Sigmoid colon (tissue), 7 donors: Measurements from ENCODE around the gene IFI27L2. TPM values are rescaled to one million over a fixed set of nuclear protein-coding genes. Genes with fewer than 3 reads are reported as not detected.

ENCODE experiments used
- DNase-seq: peaks from one replicate; pipeline ENCODE4 v3.0.0-alpha.2; 2019
- H3K27ac ChIP-seq, 4 donors: fragments of 200-600 bp; sonication (generic); one replicate each; pipeline ENCODE4 v1.5.1; 2016 to 2019; ENCODE audit warnings: mild to moderate bottlenecking in 1 of 4
- H3K27me3 ChIP-seq, 3 donors: fragments of 200-600 bp; sonication (generic); one replicate each; pipeline ENCODE4 v1.5.1; 2019; ENCODE audit warnings: mild to moderate bottlenecking in 1 of 3
- H3K36me3 ChIP-seq, 4 donors: fragments of 200-600 bp; sonication (generic); one replicate each; pipeline ENCODE4 v1.5.1; 2016 to 2019
- H3K4me1 ChIP-seq, 4 donors: fragments of 200-600 bp; sonication (generic); one replicate each; pipeline ENCODE4 v1.5.1; 2017 to 2019
- H3K4me3 ChIP-seq, 4 donors: fragments of 200-600 bp; sonication (generic); one replicate each; pipeline ENCODE4 v1.5.1; 2017 to 2019; ENCODE audit warnings: mild to moderate bottlenecking in 2 of 4, moderate library complexity in 1 of 4
- H3K9me3 ChIP-seq, 4 donors: fragments of 200-600 bp in 3 of 4; sonication (generic) in 3 of 4; one replicate each; pipeline versions ENCODE4 v1.5.1 to v1.6.1; 2013 to 2019
- EP300 ChIP-seq, 4 donors: sonication (generic); formaldehyde crosslinking; IDR thresholded peaks; one replicate each; pipeline ENCODE4 v1.6.1; 2017; ENCODE audit warnings: antibody characterized with exemption in 4 of 4
- POLR2A ChIP-seq, 2 donors: fragments of 450-650 bp; IDR thresholded peaks; one replicate each; pipeline ENCODE4 v1.6.1; 2016; ENCODE audit warnings: antibody characterized with exemption in 2 of 2, mild to moderate bottlenecking in 2 of 2, moderate library complexity in 2 of 2
- POLR2AphosphoS5 ChIP-seq, 4 donors: sonication (generic); formaldehyde crosslinking; IDR thresholded peaks; one replicate each; pipeline ENCODE4 v1.6.1; 2017; ENCODE audit warnings: antibody characterized with exemption in 4 of 4
- WGBS, 2 donors: extraction: QIAGEN DNeasy Blood & Tissue Kit; methylation state at CpG; one replicate each; pipeline ENCODE4 v1.1.7; 2013; 5-methylcytosine and 5-hydroxymethylcytosine counted together
- intact Hi-C: fragments of 100-400 bp; cut with DNase I; formaldehyde crosslinking; loops from one replicate; pipeline ENCODE4 v1.15.1; 2023
- polyA plus RNA-seq, 3 donors: library from polyadenylated mRNA; stranded (reverse); fragments of 200-250 nt; gene quantifications; one replicate each; pipeline ENCODE4 v1.2.3, GENCODE V29; 2013
- total RNA-seq, 4 donors: library from RNA; depleted of rRNA; stranded (reverse); fragments of >200 nt; gene quantifications; one replicate each; pipeline ENCODE4 v1.1.0, GENCODE V29; 2016
- TF ChIP-seq, protein P1 (sequence below), 4 experiments: fragments of 450-650 bp in 3 of 4; fragments of 200-600 bp in 1 of 4; IDR thresholded peaks; one replicate each; pipeline ENCODE4 v1.5.1; 2016 to 2019; ENCODE audit warnings: antibody characterized with exemption in 4 of 4, mild to moderate bottlenecking in 3 of 4, moderate library complexity in 2 of 4
- donor health status: healthy with polysubstance abuse.
- donor health status: Bipolar disorder and iron deficiency.
- donor health status: healthy.

The IFI27L2 gene
- total and polyA plus RNA-seq, 7 donors: 47.9 to 145 (median 84.7) TPM

DNA sequence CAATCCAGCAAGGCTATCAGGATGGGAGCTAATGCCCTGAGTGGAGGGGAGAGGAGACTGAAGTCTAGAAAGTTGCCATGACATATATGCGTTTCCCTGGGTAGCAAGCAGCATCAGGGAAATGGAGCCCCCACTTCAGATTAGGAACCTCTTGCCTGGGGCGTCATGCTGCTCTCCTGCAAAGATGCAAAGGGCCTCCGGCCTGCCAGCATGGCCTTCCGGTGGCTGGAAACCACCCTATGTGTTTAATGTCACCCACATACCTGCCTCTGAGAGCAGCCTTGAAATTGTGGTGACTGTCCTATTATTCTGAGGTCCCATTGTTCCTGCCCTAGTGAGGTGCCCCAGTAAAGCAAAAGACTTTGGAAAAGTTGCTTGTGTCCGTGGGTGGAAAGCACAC is 10.0 kb upstream of the IFI27L2 start:
- intact Hi-C loops: loop anchor here (5.0 kb wide), 1 partner anchor 197 kb away; no protein-coding TSS in a partner anchor
- WGBS, 2 donors: 90 to 91% methylated on average over 5 of the region's 5 CpGs
- DNase-seq: no peak
- no peak for TF ChIP-seq EP300 (IDR thresholded peaks at IDR 0.05)
- TF ChIP-seq POLR2AphosphoS5 (IDR thresholded peaks at IDR 0.05): no peak
- Histone ChIP-seq H3K9me3 (no peaks in the 10 kb centered on the region), H3K4me3 (no peak overlapping the region), H3K27me3 (no peaks in the 10 kb centered on the region), H3K4me1 (peaks cover 0 to 4% (median 0%) of the 10 kb centered on the region in 4 donors), H3K36me3 (no peaks in the 10 kb centered on the region), H3K27ac (no peak overlapping the region)

DNA sequence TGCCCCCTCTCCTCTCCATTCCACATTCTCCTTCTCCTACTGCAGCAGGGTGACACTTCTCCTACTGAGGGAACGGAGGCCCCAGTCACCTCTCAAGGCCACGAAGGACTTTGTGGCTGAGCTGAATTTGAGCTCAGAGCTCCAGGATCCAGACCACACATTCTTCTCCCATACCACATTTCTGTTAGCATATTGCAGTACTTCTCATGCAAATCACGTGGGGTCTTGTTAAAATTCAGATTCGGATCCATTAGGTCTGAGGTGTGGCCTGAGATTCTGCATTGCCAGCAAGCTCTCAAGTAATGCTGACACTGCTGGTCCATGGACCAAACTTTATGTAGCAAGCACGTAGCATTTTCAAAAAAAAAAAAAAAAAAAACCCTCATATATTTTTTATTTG is 9.6 kb upstream of the IFI27L2 start:
- WGBS, 2 donors: 80 to 84% methylated on average over 5 of the region's 5 CpGs
- H3K9me3 ChIP-seq: no peaks in the 10 kb centered on the region
- H3K36me3 ChIP-seq: no peaks in the 10 kb centered on the region

DNA sequence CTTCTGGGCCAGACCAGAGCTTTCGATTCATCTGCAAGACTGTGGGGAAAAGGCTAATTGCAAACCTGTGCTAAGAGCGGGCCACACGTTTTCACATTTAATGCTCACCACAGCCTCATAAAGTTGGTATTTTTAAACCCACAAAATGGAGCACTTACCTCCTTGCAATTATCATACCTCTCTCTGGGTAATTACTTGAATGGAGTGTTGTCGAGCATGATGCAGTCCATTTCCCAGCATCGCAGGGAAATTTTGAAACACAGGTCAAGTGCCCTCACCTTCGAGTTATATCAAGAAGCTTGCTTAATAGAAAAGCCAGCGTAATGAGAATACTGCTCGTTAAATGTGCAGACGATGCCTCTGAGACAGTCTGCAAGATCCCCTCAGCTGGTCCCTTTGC is 8.8 kb upstream of the IFI27L2 start:
- intact Hi-C loops: loop anchor here (5.0 kb wide), 1 partner anchor 196 kb away; no protein-coding TSS in a partner anchor
- Histone ChIP-seq H3K36me3 (no peaks in the 10 kb centered on the region), H3K4me3 (no peak overlapping the region), H3K9me3 (no peaks in the 10 kb centered on the region), H3K27me3 (no peaks in the 10 kb centered on the region), H3K27ac (no peak overlapping the region), H3K4me1 (peaks cover 0 to 4% (median 0%) of the 10 kb centered on the region in 4 donors)
- 87 to 90% methylated on average over 9 of the region's 9 CpGs for WGBS, 2 donors
- TF ChIP-seq POLR2A (IDR thresholded peaks at IDR 0.05) (no peak), POLR2AphosphoS5 (IDR thresholded peaks at IDR 0.05) (no peak), EP300 (IDR thresholded peaks at IDR 0.05) (no peak)
- TF ChIP-seq, protein P1, sequence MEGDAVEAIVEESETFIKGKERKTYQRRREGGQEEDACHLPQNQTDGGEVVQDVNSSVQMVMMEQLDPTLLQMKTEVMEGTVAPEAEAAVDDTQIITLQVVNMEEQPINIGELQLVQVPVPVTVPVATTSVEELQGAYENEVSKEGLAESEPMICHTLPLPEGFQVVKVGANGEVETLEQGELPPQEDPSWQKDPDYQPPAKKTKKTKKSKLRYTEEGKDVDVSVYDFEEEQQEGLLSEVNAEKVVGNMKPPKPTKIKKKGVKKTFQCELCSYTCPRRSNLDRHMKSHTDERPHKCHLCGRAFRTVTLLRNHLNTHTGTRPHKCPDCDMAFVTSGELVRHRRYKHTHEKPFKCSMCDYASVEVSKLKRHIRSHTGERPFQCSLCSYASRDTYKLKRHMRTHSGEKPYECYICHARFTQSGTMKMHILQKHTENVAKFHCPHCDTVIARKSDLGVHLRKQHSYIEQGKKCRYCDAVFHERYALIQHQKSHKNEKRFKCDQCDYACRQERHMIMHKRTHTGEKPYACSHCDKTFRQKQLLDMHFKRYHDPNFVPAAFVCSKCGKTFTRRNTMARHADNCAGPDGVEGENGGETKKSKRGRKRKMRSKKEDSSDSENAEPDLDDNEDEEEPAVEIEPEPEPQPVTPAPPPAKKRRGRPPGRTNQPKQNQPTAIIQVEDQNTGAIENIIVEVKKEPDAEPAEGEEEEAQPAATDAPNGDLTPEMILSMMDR (IDR thresholded peaks at IDR 0.05): no peak
- no peak for DNase-seq

More for the DNA sequence above, 9.6 kb upstream of the IFI27L2 start:
- no peak overlapping the region for H3K4me3 ChIP-seq
- no peak for DNase-seq
- peaks cover 0 to 4% (median 0%) of the 10 kb centered on the region in 4 donors for H3K4me1 ChIP-seq
- no peaks in the 10 kb centered on the region for H3K27me3 ChIP-seq
- intact Hi-C loops: loop anchor here (5.0 kb wide), 1 partner anchor 197 kb away; no protein-coding TSS in a partner anchor
- TF ChIP-seq EP300 (IDR thresholded peaks at IDR 0.05) (no peak), POLR2AphosphoS5 (IDR thresholded peaks at IDR 0.05) (no peak), POLR2A (IDR thresholded peaks at IDR 0.05) (no peak)
- TF ChIP-seq, protein P1 (IDR thresholded peaks at IDR 0.05): no peak
- H3K27ac ChIP-seq: no peak overlapping the region

DNA sequence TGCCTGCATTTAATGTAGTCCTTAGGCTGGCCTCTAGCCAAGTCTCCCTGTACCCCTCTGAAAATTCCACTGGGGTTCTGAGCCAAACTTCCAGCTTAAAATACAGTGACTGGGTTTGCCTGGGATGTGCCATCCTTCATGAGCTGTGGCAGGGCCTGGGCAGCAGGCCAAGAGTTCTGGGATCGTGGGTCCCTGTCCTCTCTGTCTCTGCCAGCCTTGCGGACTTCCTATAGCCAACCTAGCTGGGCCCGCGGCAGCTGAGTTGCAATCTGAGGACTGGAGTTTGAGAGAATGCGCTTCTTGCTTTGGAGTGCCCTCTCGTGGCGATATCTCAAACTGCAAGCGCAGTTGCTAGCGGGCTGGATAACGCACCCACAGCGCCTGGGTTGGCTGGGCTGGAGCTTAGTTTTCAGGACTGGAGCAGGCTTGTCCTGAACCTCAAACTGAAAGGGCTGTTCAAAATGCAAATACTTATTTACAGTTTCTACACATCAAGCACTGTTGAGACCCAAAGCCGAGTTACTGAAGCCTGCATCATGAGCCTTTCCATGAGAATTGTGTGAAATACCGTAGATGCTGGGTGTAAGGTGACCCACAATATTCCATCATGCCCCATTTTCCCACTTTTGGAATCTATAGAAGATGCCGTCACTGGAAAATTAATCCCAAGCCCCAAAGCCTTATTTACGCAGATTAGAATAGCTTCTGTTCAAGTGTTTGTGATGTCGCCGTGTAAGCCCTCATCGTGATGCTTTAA is 7.3 kb upstream of the IFI27L2 start:
- H3K27me3 ChIP-seq: no peaks in the 10 kb centered on the region
- H3K4me1 ChIP-seq: peaks cover 0 to 4% (median 0%) of the 10 kb centered on the region in 4 donors
- no peaks in the 10 kb centered on the region for H3K36me3 ChIP-seq
- peak; percentile 91 for DNase-seq
- intact Hi-C loops: loop anchor here (1.0 to 5.0 kb wide), 5 partner anchors 36 to 194 kb away; no protein-coding TSS in a partner anchor
- no peak overlapping the region for H3K4me3 ChIP-seq
- H3K9me3 ChIP-seq: no peaks in the 10 kb centered on the region
- no peak overlapping the region for H3K27ac ChIP-seq
- WGBS, 2 donors: 29 to 33% methylated on average over 18 of the region's 18 CpGs
- TF ChIP-seq, protein P1 (IDR thresholded peaks at IDR 0.05): peak; percentile 74 to 94 (median 88)
- TF ChIP-seq EP300 (IDR thresholded peaks at IDR 0.05): no peak

DNA sequence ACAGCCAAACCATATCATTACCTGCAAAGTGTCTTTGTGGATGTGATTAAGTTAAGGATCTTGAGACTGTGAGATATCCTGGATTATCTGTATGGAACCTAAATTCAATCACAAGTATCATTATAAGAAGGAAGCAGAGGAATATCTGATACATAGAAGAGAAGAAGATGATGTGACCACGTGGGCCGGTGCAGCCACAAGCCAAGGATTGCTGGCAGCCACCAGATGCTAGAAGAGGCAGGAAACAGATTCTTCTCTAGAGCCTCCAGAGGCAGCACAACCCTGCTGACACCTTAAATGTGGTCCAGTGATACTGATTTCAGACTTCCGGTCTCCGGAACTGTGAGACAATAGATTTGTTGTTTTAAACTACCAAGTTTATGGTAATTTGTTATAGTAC is 6.1 kb upstream of the IFI27L2 start:
- H3K4me3 ChIP-seq: no peak overlapping the region
- intact Hi-C loops: loop anchor here (5.0 kb wide), 1 partner anchor 193 kb away; no protein-coding TSS in a partner anchor
- no peak for DNase-seq
- no peak overlapping the region for H3K27ac ChIP-seq
- no peaks in the 10 kb centered on the region for H3K36me3 ChIP-seq
- 71 to 86% methylated on average over 4 of the region's 4 CpGs for WGBS, 2 donors
- no peaks in the 10 kb centered on the region for H3K27me3 ChIP-seq
- TF ChIP-seq, protein P1 (IDR thresholded peaks at IDR 0.05): no peak
- no peak for TF ChIP-seq POLR2A (IDR thresholded peaks at IDR 0.05)
- no peak for TF ChIP-seq EP300 (IDR thresholded peaks at IDR 0.05)
- H3K9me3 ChIP-seq: no peaks in the 10 kb centered on the region
- H3K4me1 ChIP-seq: peaks cover 0 to 4% (median 0%) of the 10 kb centered on the region in 4 donors
